AG04450 (cell line): ENCODE measurements around the gene SPEF2. TPM values are rescaled to one million over a fixed set of nuclear protein-coding genes. Genes with fewer than 3 reads are reported as not detected.

Experiments used
- CTCF ChIA-PET: fragments of 300-600, 350-600 bp; formaldehyde crosslinking; extraction: SDS; loops from one replicate; lab custom pipeline; 2022; ENCODE audit warnings: antibody characterized with exemption, inconsistent platforms; lab: Charles Lee
- POLR2A ChIA-PET: fragments of 350-600 bp; formaldehyde crosslinking; extraction: SDS; loops from one replicate; lab custom pipeline; 2021; ENCODE audit warnings: antibody characterized with exemption, inconsistent platforms; lab: Yijun Ruan, JAX
- DNase-seq: peaks from one replicate; pipeline ENCODE4 v3.0.0-alpha.2; 2011; ENCODE audit warnings: low read depth, low spot score
- H3K27ac ChIP-seq: one replicate; pipeline ENCODE4 v1.5.1; 2012; ENCODE audit warnings: low read depth, low read length, control low read depth
- H3K27me3 ChIP-seq: one replicate; pipeline ENCODE4 v1.6.0; 2012; ENCODE audit warnings: low read length; ENCODE audit not compliant: control insufficient read depth, insufficient read depth
- H3K4me3 ChIP-seq: 2 replicates; pipeline ENCODE4 v1.5.1; 2011; ENCODE audit warnings: mild to moderate bottlenecking, low read depth, low read length, control low read depth
- H3K9me3 ChIP-seq: 2 replicates; pipeline ENCODE4 v1.5.1; 2012; ENCODE audit warnings: low read length; ENCODE audit not compliant: control insufficient read depth, insufficient read depth
- polyA plus RNA-seq: library from polyadenylated mRNA; depleted of rRNA; stranded (reverse); fragments of >200 nt; gene quantifications from 2 replicates; pipeline ENCODE4 v1.2.3, GENCODE V29; 2011
- TF ChIP-seq, protein P1 (sequence below): IDR thresholded peaks from 2 replicates; pipeline ENCODE4 v1.5.1; 2011; ENCODE audit warnings: low read depth, low read length, control low read depth, inconsistent platforms

The SPEF2 gene
- polyA plus RNA-seq, 1 experiment = 4.2 TPM

DNA sequence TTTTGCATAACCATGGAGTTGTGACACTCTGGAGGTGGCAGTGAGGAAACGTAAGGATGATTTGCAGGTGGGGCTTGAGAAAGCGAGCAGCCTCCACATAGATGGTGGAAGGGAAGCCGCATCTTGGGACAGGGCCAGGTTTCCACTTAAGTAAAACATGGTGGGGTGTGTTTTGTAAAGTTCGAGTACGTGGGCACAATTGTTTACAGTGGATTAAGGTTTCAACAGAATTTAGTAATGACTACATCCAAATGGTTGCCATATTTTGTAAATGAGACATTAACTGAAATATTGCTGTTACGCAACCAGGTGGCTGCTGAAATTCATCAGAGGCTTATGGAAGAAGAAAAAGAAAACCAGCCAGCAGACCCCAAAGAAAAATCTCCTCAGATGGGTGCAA lies 153.6 kb downstream of the SPEF2 start:
- peak; percentile 90 for DNase-seq
- Histone ChIP-seq H3K27ac (peak overlapping the region; percentile 65), H3K9me3 (no peaks in the 10 kb centered on the region), H3K27me3 (no peaks in the 10 kb centered on the region), H3K4me3 (no peak overlapping the region)
- TF ChIP-seq, protein P1, sequence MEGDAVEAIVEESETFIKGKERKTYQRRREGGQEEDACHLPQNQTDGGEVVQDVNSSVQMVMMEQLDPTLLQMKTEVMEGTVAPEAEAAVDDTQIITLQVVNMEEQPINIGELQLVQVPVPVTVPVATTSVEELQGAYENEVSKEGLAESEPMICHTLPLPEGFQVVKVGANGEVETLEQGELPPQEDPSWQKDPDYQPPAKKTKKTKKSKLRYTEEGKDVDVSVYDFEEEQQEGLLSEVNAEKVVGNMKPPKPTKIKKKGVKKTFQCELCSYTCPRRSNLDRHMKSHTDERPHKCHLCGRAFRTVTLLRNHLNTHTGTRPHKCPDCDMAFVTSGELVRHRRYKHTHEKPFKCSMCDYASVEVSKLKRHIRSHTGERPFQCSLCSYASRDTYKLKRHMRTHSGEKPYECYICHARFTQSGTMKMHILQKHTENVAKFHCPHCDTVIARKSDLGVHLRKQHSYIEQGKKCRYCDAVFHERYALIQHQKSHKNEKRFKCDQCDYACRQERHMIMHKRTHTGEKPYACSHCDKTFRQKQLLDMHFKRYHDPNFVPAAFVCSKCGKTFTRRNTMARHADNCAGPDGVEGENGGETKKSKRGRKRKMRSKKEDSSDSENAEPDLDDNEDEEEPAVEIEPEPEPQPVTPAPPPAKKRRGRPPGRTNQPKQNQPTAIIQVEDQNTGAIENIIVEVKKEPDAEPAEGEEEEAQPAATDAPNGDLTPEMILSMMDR = no peak
- ChIA-PET POLR2A (no interaction called here), CTCF (interaction anchor here (1.4 to 1.8 kb wide), 3 partner anchors 9 to 155 kb away, joined by 3 to 8 read pairs (median 6); no protein-coding TSS in a partner anchor)

DNA sequence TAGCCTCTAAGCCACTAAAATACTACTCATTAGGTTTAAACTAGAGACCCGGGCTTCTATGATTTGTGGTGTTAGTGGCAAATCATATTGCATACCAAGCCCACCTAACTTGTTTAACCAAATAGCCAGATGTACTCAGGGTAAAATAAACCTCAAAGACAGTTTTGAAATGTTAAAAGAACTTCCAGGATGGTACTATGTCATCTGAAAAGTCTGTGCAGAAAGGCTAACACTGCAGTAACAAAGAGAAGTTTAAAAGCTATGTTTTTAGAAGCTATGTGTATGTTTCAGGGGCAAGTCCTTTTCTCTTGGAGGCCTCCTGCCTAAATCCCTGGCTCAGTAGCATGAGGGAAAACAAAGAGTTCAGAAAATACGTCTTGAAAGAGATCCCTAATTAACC lies 154.2 kb downstream of the SPEF2 start:
- TF ChIP-seq, protein P1 = no peak
- no peak for DNase-seq
- no peaks in the 10 kb centered on the region for H3K9me3 ChIP-seq
- ChIA-PET CTCF (interaction anchor here (0.6 to 1.8 kb wide), 4 partner anchors 9 to 154 kb away, joined by 3 to 6 read pairs (median 4); no protein-coding TSS in a partner anchor), POLR2A (no interaction called here)
- no peak overlapping the region for H3K4me3 ChIP-seq
- H3K27me3 ChIP-seq = no peaks in the 10 kb centered on the region
- H3K27ac ChIP-seq = peak overlapping the region; percentile 65

- POLR2A ChIA-PET = no interaction called here
- TF ChIP-seq, protein P1 = no peak
- Histone ChIP-seq H3K9me3 (no peaks in the 10 kb centered on the region), H3K4me3 (no peak overlapping the region), H3K27me3 (no peaks in the 10 kb centered on the region), H3K27ac (no peak overlapping the region)
- DNase-seq = no peak
- CTCF ChIA-PET = no interaction called here
These were observed 156.3 kb downstream of the SPEF2 start for GRCh38 chr5:35773967-35774366.

DNA sequence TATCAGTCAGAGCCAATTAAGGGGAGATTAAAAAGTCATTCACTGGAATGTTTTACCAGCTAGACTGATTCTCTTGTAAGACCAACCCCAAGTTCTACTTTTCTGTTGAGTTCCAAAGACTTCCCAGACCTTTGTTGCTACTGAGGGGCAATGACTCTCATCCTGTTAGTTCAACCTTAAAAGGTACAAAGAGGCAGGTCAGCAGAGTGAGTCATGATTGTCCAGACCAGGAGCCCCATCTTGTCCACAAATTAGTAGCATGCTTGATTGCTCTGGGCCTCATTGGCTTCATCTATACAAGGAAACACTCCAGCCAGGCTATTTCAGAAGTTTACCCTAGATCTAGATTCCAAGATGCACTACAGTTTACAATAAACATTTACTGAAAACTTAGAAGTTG lies 159.1 kb downstream of the SPEF2 start:
- no peak overlapping the region for H3K27ac ChIP-seq
- TF ChIP-seq, protein P1 = no peak
- ChIA-PET POLR2A (no interaction called here), CTCF (interaction anchor here (0.6 to 4.8 kb wide), 13 partner anchors 8 to 155 kb away, joined by 4 to 33 read pairs (median 6); partner anchors contain the start of gene IL7R)
- no peak for DNase-seq
- H3K9me3 ChIP-seq = no peaks in the 10 kb centered on the region
- no peaks in the 10 kb centered on the region for H3K27me3 ChIP-seq
- H3K4me3 ChIP-seq = no peak overlapping the region

DNA sequence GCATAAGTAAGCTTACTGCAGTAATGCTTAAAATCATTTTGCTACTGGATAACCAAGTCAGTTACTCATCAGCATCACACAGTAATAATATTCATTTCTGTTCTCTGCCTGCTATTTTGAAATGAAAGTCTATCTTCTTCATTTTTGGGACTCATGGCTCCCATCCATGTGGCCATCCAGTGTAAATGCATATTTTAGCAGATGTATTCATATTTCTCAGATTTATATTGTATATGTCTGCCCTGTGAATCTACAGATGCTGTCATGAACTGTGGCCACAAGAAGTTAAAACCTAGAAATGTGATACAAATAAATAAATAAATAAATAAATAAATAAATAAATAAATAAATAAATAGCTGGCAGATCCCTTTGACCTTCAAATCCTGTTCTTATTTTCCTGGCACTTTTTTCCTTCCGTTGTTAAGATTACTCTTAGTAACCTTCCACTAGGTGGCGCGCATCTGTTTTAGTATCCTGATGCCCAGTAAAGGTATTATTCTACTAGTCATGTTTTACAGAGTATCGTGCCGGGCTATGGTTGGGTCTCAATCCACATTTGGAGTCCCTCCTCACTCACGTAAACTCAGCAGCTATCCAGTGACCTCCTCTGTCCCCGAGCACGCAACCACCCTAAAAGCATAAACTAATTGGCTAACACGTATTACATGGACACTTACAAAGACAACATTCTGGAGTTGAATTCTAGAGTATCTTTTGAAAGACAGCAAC lies 159.9 kb downstream of the SPEF2 start:
- ChIA-PET POLR2A (no interaction called here), CTCF (interaction anchor here (0.6 to 4.8 kb wide), 17 partner anchors 8 to 688 kb away, joined by 3 to 33 read pairs (median 5); partner anchors contain the start of gene IL7R)
- TF ChIP-seq, protein P1 = peak; percentile 70
- peak; percentile 48 for DNase-seq
- no peak overlapping the region for H3K27ac ChIP-seq
- no peaks in the 10 kb centered on the region for H3K27me3 ChIP-seq
- no peak overlapping the region for H3K4me3 ChIP-seq
- H3K9me3 ChIP-seq = no peaks in the 10 kb centered on the region
